Caki2 (cell line): ENCODE measurements around the gene NTN1. TPM values are rescaled to one million over a fixed set of nuclear protein-coding genes. Genes with fewer than 3 reads are reported as not detected.

Source experiments
- DNase-seq: peaks from one replicate; pipeline ENCODE4 v3.0.0-alpha.2; 2015; ENCODE audit warnings: low read depth
- in situ Hi-C: cut with HindIII; loops from 2 replicates; pipeline ENCODE4 v1.10.0; 2016; ENCODE audit warnings: low sequenced_read_pairs, low pct_unique_long_range_greater_than_20kb, mixed read lengths
- total RNA-seq: library from RNA; depleted of rRNA; stranded (reverse); fragments of >200 nt; shearing (Covaris generic); gene quantifications from 2 replicates; pipeline ENCODE4 v1.2.3, GENCODE V29; 2014; ENCODE audit warnings: low replicate concordance

The NTN1 gene
- total RNA-seq, 1 experiment from 2014 or later, result 11.9 TPM

DNA sequence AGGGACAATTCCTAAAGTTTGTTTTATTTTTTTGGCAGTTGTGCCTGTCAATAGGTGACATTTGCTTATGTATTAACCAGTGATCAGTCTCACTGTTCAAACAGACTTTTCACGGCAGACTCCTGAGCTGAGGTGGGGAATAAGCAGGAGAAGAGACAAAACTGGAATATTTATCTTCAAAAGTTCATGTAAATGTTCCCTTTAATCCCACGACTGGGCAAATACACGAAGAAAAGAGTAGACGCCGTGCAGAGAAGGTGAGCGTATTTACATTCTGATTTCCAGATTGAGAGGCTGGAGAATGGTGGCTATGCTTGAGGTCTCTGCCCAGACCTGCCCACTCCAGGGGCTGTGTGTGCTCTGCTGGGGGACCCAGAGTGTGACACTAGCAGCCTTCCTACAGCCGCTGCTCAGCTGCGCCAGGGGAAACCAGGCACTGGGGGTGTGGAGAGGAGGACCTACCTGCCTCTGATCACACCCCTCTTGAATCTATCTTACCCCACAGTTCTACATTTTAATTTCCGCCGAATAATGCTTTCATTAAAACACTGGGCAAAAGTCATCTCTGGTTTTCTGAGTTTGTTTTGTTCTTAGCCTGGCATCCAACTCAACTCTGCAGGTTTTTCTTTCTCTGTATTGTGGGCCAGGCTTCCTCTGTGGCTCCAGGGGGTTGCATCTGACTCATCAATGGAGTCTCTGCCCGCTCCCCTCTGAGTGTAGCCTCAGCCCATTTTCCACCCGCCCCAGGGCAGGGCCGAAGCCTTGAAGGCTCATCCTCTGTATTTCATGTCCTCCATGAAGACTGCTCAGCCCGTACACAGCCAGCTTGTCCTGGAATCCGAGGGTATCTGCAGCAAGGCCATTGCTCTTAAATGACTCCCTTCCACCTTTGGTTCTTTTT, 237.1 kb downstream of the NTN1 start:
- no peak for DNase-seq
- in situ Hi-C loops, result no loop called here

DNA sequence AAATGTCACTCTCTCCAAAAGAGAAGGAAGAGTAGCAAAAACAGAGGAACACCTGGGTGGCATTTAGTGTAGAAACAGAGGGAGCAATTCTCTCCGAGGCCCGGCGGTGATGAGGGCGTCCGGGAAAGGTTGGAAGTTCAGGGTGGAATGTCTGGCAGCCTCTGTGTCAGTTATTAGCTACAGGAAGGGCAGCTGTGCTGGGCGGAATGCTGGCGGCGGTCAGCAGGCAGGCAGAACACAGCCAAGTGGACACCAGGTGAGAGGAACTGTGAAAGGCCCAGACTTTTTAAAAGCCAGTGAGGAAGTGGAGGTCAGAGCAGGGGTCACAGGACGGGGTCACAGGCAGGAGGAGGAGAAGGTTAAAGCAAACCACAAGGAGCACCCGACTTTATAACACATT, 238.1 kb downstream of the NTN1 start:
- DNase-seq, result no peak
- in situ Hi-C loops, result no loop called here

DNA sequence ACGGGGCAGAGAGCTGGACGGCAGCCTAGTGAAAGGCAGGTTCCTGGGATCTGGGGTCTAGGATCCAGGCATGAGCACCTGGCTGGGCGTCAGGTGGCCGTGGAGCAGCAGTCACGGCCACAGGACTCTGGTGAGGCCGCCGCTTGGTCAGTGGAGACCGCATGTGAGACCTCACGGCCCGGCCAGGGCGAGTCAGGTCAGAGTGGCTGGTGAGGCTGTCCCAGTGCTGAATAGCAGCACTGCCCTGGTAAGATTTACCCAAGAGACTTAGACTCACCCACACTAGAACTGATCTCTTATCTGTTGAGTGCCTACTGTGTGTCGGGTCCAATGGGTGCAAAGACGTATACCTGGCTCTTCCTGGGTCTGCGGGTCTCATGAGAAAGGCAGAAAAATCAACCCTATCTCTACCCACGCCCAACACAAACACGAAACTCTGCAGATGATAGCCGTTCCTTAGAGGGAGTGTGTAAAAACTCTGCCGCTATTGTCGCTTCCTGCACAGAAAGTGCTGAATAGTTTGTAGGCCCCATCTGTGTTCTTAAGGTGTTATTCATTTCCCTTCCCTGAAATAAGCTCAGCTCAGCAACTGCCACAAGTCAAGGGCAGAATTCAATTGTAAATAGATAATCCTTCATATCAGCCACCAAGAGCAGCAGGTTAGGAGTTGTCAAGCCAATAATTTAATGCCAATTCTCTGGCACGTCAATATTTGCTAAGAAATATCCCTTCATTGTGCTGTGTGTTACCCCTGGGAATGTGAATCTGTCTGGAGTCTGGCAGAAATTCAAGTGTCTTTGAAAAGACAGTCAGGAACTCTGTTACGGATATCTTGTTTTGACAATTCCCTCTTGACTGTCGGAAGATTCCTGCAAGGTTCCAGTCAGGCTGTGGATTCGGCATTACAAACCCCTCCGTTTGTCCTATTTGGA, 240.0 kb downstream of the NTN1 start:
- no peak for DNase-seq
- in situ Hi-C loops, result no loop called here

DNA sequence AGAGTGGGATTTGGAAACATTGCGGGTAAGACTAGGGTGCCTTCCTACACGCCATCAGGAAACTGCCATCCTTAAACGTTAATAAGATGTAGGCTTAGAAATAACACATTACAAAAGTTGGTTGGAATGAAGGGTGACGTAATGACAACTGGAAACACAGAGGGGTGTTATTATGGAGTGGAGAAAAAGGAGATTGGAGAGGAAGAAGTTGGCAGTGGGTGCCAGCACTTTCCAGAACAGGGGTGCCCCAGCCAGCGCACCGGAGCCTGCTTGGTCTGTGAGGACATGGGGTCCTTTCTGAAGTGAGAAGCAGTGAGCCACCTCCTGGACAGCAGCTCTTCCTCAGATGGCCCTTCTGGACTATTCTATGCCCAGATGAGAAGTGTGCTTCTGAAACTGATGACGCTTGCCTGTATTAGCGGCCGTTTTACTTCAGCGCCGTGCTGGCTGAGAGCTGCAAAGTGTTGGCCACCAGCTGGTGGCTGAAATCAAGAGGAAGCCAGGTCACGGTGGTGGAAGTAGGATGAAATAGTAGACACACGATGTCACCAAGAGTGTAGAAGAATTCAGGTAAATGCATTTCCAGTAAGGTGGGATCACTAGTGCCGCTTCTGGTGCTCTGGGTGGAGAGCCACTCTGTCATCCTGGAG, 244.8 kb downstream of the NTN1 start:
- in situ Hi-C loops, result no loop called here
- DNase-seq, result no peak

DNA sequence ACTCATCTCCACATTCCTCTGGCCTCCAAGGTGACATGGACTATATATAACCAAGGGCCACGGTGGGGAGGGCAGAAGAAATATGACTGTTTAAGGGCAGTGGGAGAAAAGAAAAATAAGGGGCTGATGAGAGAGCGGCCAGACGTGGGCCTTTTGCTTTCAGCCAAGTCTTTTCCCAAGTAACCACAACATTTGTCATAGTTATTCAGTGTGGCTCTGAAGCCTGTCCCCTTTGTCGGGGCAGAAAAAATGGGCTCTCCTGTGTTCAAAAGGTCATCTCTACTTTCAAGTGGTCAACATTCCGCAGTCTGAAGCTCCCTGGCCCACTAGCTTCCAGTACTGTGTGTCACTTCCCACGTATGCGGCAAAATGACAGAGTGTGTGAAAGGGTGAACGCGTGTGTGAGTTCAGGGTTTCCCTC, 245.4 kb downstream of the NTN1 start:
- no peak for DNase-seq
- in situ Hi-C loops, result no loop called here

DNA sequence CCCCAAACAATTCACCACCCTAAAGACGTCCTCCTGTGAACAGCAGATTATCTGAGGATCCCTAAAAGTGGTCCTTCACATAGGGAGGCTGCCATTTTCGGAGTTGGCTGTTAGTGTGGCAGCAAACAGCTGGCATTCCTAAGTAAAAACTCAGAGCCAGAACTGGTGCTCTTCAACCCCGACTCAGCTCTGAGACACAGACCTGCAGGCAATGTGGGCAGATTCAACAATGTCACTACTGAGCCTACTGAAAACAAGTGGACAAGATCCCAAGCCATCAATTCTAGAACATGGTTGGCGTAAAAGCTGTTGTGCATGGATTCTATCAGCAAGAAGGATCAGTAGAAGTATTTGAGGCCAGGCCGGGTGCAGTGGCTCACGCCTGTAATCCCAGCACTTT, 247.2 kb downstream of the NTN1 start:
- DNase-seq, result no peak
- in situ Hi-C loops, result no loop called here

DNA sequence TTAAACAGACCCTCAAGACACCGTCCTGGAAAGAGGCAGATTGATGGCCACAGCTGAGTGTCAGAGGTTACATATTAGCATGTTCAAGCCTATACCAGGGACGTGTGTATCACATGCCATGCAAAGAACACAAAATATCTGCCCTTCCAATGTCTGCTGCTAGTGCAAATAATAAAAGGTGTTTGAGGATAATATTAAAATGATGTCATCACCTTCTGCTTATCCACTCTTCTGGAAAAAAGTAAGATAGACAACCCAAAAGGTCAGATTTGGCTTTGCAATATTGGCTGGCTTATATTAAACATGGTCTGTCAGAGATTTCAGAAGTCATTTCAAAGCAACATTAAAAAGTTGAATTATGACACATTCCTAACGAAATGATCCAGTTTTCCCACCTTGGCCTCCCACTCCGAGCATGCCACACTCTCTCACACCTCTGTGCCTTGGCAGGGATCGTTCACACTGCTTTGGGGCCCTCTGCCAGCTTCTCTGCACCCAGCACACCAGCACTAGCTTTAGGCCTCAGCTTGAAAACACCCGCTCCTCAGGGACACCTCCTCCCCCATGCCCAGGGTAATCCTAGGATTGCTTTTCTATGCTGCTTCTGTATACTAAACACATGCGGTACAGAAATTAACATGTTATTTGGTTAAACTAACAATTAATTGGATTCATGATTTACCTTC, 248.2 kb downstream of the NTN1 start:
- no peak for DNase-seq
- in situ Hi-C loops, result no loop called here

DNA sequence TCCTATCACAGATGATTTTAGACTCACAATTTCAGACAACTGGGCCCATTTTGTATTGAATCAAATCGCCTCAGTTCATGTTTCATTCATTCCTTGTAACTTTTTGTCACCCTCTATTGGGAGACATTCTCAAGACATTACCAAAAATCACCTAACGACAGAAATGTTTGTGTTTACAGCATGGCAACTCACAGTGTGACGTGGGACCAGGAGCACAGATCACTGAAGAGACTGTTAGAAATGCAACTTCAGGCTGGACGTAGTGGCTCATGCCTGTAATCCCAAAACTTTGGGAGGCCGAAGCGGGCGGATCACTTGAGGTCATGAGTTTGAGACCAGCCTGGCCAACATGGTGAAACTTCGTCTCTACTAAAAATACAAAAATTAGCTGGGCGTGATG, 249.6 kb downstream of the NTN1 start:
- in situ Hi-C loops, result no loop called here
- DNase-seq, result no peak

DNA sequence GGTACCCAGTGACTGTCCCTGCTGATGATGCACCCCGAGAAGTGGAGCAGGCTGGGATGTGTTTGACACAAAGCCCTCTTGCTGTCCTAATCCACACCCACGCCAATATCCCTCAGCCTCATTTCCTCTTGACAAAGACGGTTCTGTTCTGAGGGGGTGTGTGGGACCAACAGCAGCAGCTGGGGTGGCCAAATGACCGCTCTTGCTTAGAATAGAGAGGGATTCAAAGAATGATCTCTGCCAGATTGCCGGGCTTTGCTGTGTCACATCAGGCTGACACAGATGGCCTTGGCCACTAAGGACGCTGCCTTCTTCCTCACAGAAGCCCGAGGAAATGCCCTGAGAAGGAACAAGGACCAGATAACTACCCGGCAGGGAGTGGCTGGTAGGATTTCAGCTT, 250.7 kb downstream of the NTN1 start:
- in situ Hi-C loops, result no loop called here
- DNase-seq, result no peak

DNA sequence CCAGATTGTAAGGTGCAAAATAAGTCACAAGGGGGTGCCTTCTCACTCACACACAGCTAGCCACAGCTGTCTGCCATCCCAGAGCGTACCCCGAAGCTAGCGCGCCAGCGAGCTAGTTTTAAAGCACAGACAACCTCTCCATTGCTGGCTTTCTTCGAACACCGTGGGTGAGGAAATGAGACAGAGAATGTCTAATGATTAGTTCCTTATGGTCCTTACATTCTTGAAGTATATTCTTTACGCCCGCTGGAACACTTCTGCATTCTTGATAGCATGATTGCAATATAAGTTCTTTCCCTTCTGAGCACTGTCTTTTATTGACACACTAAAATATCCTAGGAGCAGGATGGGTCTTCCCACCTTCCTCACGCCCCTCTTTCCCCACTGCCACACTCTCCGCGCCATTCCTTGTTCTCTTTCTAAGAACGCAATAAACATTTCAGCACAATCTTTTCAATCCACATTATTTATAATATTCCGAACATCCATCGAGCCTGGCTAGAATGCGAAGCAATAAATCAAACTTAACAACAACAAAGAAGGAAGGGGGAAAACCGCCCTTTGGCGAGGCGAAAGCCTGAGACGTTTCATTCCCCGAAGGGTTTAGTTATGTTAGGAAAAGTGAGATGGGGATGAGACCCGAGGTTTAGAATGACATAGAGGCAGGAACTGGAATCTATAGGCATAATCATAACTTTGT, 251.3 kb downstream of the NTN1 start:
- DNase-seq, result no peak
- in situ Hi-C loops, result no loop called here

DNA sequence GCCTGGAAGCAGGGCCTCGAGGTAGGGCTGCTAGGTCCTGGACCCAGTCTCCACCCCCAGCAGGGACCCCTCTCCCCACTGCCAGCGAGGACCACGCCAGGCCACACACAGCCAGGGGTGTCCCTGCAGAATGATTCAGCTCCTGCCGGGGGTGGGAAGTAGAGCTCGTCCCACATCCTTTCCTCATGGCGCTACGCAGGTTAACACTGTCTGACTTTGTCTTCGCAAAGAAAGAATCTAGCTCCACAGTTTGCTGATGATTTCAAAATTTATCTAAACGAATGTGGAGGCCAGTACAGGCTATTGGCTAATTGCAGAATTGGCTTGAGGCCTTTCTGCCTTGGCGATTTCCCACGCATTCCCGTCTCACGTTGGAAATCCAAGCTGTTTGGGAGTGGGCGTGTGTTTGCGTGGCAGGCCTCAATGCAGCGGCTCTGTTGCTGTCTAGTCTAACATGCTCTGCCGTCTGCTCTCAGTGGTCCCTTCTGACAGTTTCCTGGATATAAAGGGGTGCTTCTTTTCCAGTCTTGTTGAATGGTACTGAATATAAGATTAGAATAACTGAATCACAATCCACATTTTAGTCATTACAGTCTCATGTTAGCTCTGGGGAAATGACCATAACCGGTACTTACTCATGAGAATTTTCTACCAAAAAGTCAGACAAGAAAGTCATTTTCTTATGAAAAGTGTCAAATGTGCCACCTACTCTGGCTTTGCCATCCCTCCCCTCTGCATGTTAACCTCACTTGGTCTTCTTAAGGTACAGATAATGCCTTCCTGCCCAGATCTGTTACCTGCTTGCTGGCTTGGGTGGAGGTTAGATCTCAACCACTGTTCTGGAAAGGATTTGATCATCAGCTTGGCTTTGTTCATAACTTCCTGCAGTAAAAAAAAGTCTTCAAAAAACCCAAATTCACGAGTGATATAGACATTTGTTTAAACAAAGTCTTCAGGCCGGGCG, 252.4 kb downstream of the NTN1 start:
- in situ Hi-C loops, result no loop called here
- DNase-seq, result no peak

DNA sequence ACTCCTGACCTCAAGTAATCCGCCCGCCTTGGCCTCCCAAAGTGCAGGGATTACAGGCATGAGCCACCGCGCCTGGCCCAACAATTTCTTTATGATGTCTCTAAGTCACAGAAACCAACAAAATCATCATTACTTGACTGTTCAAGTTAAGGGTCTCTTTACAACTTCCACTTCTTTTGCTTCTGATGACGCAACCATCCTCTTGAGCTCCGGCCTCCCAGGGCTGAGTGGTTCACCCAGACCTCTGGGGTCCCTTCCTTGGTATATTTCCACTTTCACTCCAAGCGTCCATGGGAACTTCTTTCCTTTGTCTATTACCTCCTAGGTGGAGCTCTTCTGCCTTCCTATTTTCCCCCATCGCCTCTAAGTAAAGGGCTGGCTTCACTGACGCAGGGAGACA, 253.7 kb downstream of the NTN1 start:
- in situ Hi-C loops, result no loop called here
- DNase-seq, result no peak

DNA sequence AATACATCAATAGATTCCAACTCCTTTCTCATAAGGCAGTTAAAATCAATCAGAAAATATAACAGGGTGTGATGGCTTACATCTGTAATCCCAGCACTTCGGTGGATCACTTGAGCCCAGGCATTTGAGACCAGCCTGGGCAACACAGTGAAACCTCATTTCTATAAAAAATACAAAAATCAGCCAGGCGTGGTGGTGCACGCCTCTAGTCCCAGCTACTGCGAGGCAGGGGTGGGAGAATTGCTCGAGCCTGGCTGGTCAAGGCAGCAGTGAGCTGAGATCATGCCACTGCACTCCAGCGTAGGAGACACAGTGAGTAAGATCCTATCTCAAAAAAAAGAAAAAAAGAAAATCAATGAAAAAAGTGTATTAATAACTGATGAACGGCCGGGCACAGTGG, 258.6 kb downstream of the NTN1 start:
- in situ Hi-C loops, result no loop called here
- peak; percentile 17 for DNase-seq

DNA sequence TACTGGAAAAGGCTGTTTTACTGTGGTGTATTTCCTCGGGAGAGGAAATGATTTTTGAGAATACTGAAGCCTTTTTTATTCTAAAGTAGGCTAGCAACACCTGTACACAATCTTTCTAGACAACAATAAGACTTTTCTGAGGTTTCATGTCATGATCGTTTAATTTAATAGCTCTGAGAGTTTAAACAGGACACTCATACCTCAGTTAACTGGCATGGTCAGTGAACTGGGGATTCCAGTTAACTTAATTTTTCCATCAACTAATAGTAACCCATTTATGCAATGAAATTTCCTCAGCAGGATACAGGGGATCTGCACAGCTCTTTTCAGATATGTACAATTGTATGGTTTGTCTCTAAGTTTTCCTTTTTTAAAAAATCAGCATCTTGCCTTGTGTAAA, 262.6 kb downstream of the NTN1 start:
- in situ Hi-C loops, result no loop called here

DNA sequence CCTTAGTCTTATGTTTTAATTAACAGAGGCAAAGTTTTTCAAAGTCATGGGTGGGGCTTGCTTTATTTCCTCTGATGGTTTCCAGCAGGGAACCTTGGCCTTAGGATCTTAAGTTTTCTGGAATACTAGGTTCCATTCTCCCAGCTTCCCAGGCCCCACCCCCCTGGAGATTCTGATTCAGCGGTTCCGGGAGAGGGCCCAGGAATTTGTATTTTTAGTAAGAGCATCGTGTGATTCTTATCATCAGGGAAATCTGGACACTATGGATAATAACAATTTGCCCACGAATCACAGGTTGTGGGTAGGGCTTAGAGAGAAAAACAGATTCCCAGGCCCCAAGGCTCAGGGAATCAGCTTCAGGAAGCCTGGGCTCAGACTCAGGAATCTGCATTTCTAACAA, 263.6 kb downstream of the NTN1 start:
- in situ Hi-C loops, result no loop called here
- no peak for DNase-seq

More for the DNA sequence above, 262.6 kb downstream of the NTN1 start:
- no peak for DNase-seq

DNA sequence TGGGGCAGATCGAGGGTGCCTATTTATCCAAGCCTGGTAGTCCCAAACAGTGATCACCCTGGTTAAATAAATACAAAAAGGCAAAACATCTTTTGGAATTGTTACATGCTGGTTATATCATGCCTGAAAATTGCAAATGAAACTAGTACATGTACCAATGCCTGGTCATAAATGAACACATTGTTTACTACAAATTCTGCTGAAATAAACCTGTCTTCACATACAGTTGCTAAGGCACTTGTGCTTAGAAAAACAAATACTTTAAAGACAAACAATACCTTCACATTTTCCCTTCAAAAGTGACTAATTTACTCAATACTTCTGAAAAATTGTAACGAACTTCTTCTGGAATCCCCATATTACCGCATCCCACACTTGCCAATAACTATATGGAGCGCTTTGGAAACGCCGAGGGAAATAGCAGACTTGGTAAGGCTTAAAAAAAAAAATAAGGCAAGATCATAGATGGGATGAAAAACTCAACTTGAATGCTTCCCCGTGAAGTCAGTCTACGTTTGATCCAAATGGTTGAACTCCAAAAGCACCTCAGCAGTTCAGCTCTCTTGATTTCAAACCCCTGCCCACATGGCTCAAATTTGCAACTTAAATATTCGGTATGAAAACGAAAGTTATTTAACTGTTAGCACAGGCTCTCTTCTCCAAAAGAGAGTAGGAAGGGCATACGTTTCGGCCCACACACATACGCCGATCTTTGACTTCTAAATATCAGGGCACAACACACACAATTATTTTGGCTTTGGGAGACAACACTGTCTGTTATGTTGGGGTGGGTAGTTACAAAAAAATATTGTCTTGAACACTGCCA, 264.5 kb downstream of the NTN1 start:
- DNase-seq, result no peak
- in situ Hi-C loops, result no loop called here
